OCI-LY1 (cell line): ENCODE measurements around the gene QPRT.
A peak's percentile ranks its signal among the peaks of the same experiment; 100 is the strongest.

ENCODE experiments used
- EZH2 ChIP-seq: fragments of 200-600 bp; sonication (generic), shearing (Covaris generic); IDR thresholded peaks from 2 replicates; pipeline ENCODE4 v1.8.0; 2017; ENCODE audit warnings: borderline replicate concordance, mixed run types, mild to moderate bottlenecking, antibody characterized with exemption, low read length, moderate library complexity, mixed read lengths
- TF ChIP-seq, protein P1 (sequence below): fragments of 200-600 bp; sonication (generic), shearing (Covaris generic); IDR thresholded peaks from 2 replicates; pipeline ENCODE4 v1.5.1; 2017; ENCODE audit warnings: mild to moderate bottlenecking, antibody characterized with exemption, low read length, moderate library complexity, mixed read lengths

DNA sequence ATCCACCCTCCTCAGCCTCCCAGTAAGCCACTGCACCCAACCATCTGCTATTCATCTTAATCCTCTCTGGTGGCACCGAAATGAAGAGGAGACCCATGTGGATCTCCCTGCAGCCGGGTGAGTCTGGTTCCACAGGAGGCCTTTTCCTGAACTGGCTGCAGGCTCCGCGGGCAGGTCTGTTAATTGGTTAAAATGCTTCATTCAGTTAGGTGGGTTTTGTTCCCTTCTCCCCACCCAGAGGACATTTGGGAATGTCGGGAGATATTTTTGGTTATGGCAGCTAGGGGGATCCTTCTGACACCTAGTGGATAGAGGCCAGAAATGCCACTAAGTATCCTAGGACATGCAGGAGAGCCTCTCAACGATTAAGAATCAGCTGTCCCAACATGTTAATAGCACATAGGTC, 50.1 kb downstream of the QPRT start:
- TF ChIP-seq, protein P1, sequence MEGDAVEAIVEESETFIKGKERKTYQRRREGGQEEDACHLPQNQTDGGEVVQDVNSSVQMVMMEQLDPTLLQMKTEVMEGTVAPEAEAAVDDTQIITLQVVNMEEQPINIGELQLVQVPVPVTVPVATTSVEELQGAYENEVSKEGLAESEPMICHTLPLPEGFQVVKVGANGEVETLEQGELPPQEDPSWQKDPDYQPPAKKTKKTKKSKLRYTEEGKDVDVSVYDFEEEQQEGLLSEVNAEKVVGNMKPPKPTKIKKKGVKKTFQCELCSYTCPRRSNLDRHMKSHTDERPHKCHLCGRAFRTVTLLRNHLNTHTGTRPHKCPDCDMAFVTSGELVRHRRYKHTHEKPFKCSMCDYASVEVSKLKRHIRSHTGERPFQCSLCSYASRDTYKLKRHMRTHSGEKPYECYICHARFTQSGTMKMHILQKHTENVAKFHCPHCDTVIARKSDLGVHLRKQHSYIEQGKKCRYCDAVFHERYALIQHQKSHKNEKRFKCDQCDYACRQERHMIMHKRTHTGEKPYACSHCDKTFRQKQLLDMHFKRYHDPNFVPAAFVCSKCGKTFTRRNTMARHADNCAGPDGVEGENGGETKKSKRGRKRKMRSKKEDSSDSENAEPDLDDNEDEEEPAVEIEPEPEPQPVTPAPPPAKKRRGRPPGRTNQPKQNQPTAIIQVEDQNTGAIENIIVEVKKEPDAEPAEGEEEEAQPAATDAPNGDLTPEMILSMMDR = peak; percentile 51
- no peak for TF ChIP-seq EZH2
